RWPE1 (cell line): ENCODE data around the gene KCNJ10.

Experiments used
- CTCF ChIA-PET: fragments of 350-600 bp; sonication (Branson Sonifier 250); formaldehyde crosslinking; extraction: SDS; loops from one replicate; lab custom pipeline; 2021; lab: Yijun Ruan, JAX
- POLR2A ChIA-PET: fragments of 400-600 bp; formaldehyde crosslinking; extraction: SDS; loops from one replicate; lab custom pipeline; 2020; ENCODE audit warnings: antibody characterized with exemption; ENCODE audit not compliant: low non-redundant PET; lab: Yijun Ruan, JAX
- DNase-seq: peaks from one replicate; pipeline ENCODE4 v3.0.0; 2012; ENCODE audit warnings: low spot score
- H3K27ac ChIP-seq: fragments of 450-650 bp; 2 replicates; pipeline ENCODE4 v1.5.1; 2017
- CTCF ChIP-seq: fragments of 450-650 bp; conservative IDR thresholded peaks from 2 replicates; pipeline ENCODE4 v1.5.1; 2017; ENCODE audit warnings: low read depth, mild to moderate bottlenecking

KCNJ10 gene

GRCh38 chr1:159999204-159999603 lies 70.8 kb downstream of the KCNJ10 start:
- H3K27ac ChIP-seq: no peak overlapping the region
- POLR2A ChIA-PET: no interaction called here
- TF ChIP-seq CTCF: no peak
- CTCF ChIA-PET: no interaction called here
- DNase-seq: no peak

DNA sequence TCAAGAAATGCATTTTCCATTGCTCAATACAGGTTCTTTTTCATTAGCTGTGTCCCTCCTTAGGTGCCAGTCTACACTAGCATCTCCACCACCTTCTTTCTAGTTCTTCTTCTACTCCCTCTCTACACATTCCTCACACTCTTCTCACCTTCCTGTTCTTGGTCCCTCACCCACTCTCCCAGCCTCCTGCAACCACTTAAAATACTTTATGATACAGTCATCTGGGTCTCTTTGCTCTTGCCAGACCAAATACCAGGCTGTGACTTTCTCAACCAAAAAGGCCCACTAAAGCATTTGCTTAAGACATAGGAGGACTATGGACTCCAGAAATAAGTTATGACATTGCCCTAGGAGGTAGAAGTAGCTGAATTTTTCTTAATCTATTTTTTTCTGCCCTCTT lies 73.3 kb downstream of the KCNJ10 start:
- DNase-seq: peak; percentile 75
- ChIA-PET POLR2A (no interaction called here), CTCF (interaction anchor here (1.0 kb wide), 1 partner anchor 10 kb away, joined by 9 read pairs; no protein-coding TSS in a partner anchor)
- no peak overlapping the region for H3K27ac ChIP-seq
- TF ChIP-seq CTCF: no peak

GRCh38 chr1:159994896-159995295 lies 75.1 kb downstream of the KCNJ10 start:
- ChIA-PET CTCF (no interaction called here), POLR2A (no interaction called here)
- DNase-seq: no peak
- TF ChIP-seq CTCF: no peak
- no peak overlapping the region for H3K27ac ChIP-seq

- no peak for DNase-seq
- no peak for TF ChIP-seq CTCF
- CTCF ChIA-PET: interaction anchor here (0.8 kb wide), 1 partner anchor 103 kb away, joined by 3 read pairs; no protein-coding TSS in a partner anchor
- POLR2A ChIA-PET: no interaction called here
- H3K27ac ChIP-seq: no peak overlapping the region
These were observed 76.0 kb downstream of the KCNJ10 start for GRCh38 chr1:159993911-159994310.

DNA sequence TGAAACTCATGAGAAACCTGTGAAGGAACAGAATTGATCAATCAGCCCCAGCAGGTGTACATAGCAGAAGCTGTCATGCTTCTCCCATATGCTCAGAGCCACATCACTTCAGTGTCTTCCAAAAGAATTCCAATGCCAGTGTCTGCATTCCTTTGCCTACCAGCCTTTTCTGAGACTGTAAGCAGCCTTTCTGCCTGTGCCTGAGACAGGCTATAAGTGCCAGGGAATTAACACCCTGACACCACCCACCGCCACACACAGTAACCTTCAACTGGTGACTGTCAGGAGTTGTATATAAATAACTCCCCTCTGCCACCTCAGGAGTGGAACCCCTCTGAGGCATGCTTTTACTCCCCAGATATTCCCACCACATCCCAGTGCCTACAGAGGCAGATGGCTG lies 77.8 kb downstream of the KCNJ10 start:
- POLR2A ChIA-PET: interaction anchor here (0.5 kb wide), 1 partner anchor 1032 kb away, joined by 3 read pairs; no protein-coding TSS in a partner anchor
- no peak for TF ChIP-seq CTCF
- no peak overlapping the region for H3K27ac ChIP-seq
- CTCF ChIA-PET: interaction anchor here (0.6 to 1.0 kb wide), 3 partner anchors 87 to 260 kb away, joined by 3 read pairs; no protein-coding TSS in a partner anchor
- DNase-seq: no peak

DNA sequence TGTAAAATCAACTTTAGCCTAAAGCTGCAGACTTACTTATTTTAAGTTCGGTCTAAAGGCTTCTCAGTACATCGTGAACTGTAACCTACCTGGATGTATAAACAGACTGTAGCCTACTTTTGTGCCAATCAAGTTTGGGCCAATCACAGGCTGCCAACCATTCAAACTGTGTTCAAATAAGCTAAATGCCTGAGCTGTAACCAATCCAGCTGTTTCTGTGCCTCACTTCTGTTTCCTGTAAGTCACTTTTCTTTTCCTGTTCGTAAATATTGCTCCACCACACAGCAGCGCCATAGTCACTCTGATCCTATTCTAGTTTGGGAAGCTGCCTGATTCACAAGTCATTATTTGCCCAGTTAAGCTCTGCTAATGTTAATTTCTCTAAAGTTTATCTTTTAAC lies 78.4 kb downstream of the KCNJ10 start:
- no peak for TF ChIP-seq CTCF
- no peak for DNase-seq
- ChIA-PET POLR2A (interaction anchor here (0.5 kb wide), 1 partner anchor 1032 kb away, joined by 3 read pairs; no protein-coding TSS in a partner anchor), CTCF (interaction anchor here (0.6 to 1.0 kb wide), 2 partner anchors 99 to 261 kb away, joined by 3 read pairs; no protein-coding TSS in a partner anchor)
- no peak overlapping the region for H3K27ac ChIP-seq
